ENCODE data around the gene TSPAN9.

The TSPAN9 gene

GRCh38 chr12:3081091-3081490 lies 3.9 kb downstream of the TSPAN9 start:
- TF ChIP-seq CTCF (IDR thresholded peaks at IDR 0.05; ENCODE audit: low read depth, low read length): no peak
- DNase-seq (ENCODE audit: extremely low read depth, low read depth): no peak

GRCh38 chr12:3081886-3082285 lies 4.7 kb downstream of the TSPAN9 start:
- DNase-seq (ENCODE audit: extremely low read depth, low read depth): no peak
- no peak for TF ChIP-seq CTCF (IDR thresholded peaks at IDR 0.05; ENCODE audit: low read depth, low read length)

- TF ChIP-seq CTCF (IDR thresholded peaks at IDR 0.05; ENCODE audit: low read depth, low read length): no peak
- no peak for DNase-seq (ENCODE audit: extremely low read depth, low read depth)
Observed at GRCh38 chr12:3083241-3083920, 6.2 kb downstream of the TSPAN9 start.

- TF ChIP-seq CTCF (IDR thresholded peaks at IDR 0.05; ENCODE audit: low read depth, low read length): no peak
- no peak for DNase-seq (ENCODE audit: extremely low read depth, low read depth)
Observed at GRCh38 chr12:3083921-3084347, 6.8 kb downstream of the TSPAN9 start.

- TF ChIP-seq CTCF (IDR thresholded peaks at IDR 0.05; ENCODE audit: low read depth, low read length): no peak
- DNase-seq (ENCODE audit: extremely low read depth, low read depth): no peak
Observed at GRCh38 chr12:3084742-3085141, 7.6 kb downstream of the TSPAN9 start.

- TF ChIP-seq CTCF (IDR thresholded peaks at IDR 0.05; ENCODE audit: low read depth, low read length): no peak
- no peak for DNase-seq (ENCODE audit: extremely low read depth, low read depth)
Observed at GRCh38 chr12:3085341-3086139, 8.4 kb downstream of the TSPAN9 start.

GRCh38 chr12:3086211-3086610 lies 9.0 kb downstream of the TSPAN9 start:
- DNase-seq (ENCODE audit: extremely low read depth, low read depth): no peak
- TF ChIP-seq CTCF (IDR thresholded peaks at IDR 0.05; ENCODE audit: low read depth, low read length): no peak
